H9 (cell line): Measurements from ENCODE around the gene HECTD1. TPM values are rescaled to one million over a fixed set of nuclear protein-coding genes. Genes with fewer than 3 reads are reported as not detected.

Experiments
- DNase-seq: peaks from one replicate; pipeline ENCODE4 v3.0.0-alpha.2; 2017
- H2AFZ ChIP-seq: one replicate; pipeline ENCODE4 v1.6.1; 2013; ENCODE audit warnings: mild to moderate bottlenecking, low read length, control low read depth, moderate library complexity
- H2AK5ac ChIP-seq: 2 replicates; pipeline ENCODE4 v1.6.1; 2013; ENCODE audit warnings: low read length, control low read depth, mixed read lengths; ENCODE audit not compliant: insufficient read length
- H2BK120ac ChIP-seq: one replicate; pipeline ENCODE4 v1.6.1; 2013; ENCODE audit warnings: low read depth, mild to moderate bottlenecking, low read length, control low read depth, inconsistent platforms; ENCODE audit not compliant: poor library complexity, severe bottlenecking
- H2BK12ac ChIP-seq: 2 replicates; pipeline ENCODE4 v1.6.1; 2013; ENCODE audit warnings: low read length, control low read depth, mixed read lengths, low read depth; ENCODE audit not compliant: insufficient read length
- H2BK15ac ChIP-seq: 2 replicates; pipeline ENCODE4 v1.6.1; 2013; ENCODE audit warnings: low read depth, low read length, control low read depth
- H2BK20ac ChIP-seq: one replicate; pipeline ENCODE4 v1.6.1; 2013; ENCODE audit warnings: low read depth, mild to moderate bottlenecking, low read length, control low read depth, inconsistent platforms; ENCODE audit not compliant: poor library complexity, severe bottlenecking
- H2BK5ac ChIP-seq: 2 replicates; pipeline ENCODE4 v1.6.1; 2013; ENCODE audit warnings: low read length, control low read depth, mixed read lengths; ENCODE audit not compliant: insufficient read length
- H3K14ac ChIP-seq: 2 replicates; pipeline ENCODE4 v1.6.1; 2013; ENCODE audit warnings: low read length, control low read depth; ENCODE audit not compliant: insufficient read depth
- H3K18ac ChIP-seq: 2 replicates; pipeline ENCODE4 v1.6.1; 2013; ENCODE audit warnings: low read depth, mild to moderate bottlenecking, mixed read lengths, low read length, control low read depth; ENCODE audit not compliant: insufficient read length
- H3K23ac ChIP-seq: 2 replicates; pipeline ENCODE4 v1.6.1; 2013; ENCODE audit warnings: low read length, control low read depth, mixed read lengths, low read depth; ENCODE audit not compliant: insufficient read length
- H3K23me2 ChIP-seq: 2 replicates; pipeline ENCODE4 v1.6.1; 2013; ENCODE audit warnings: low read depth, mild to moderate bottlenecking, mixed read lengths, low read length, control low read depth; ENCODE audit not compliant: insufficient read length, poor library complexity, severe bottlenecking
- H3K27ac ChIP-seq: 2 replicates; pipeline ENCODE4 v1.5.1; 2013; ENCODE audit warnings: low read length, control low read depth, mixed read lengths, low read depth; ENCODE audit not compliant: insufficient read length
- H3K27me3 ChIP-seq: 2 replicates; pipeline ENCODE4 v1.6.1; 2013; ENCODE audit warnings: low read length, control low read depth, inconsistent platforms; ENCODE audit not compliant: insufficient read depth
- H3K4ac ChIP-seq: 2 replicates; pipeline ENCODE4 v1.6.1; 2013; ENCODE audit warnings: low read depth, mild to moderate bottlenecking, control low read depth, inconsistent platforms, low read length, moderate library complexity
- H3K4me1 ChIP-seq: 2 replicates; pipeline ENCODE4 v1.6.1; 2013; ENCODE audit warnings: low read length, control low read depth, inconsistent platforms; ENCODE audit not compliant: insufficient read depth
- H3K4me2 ChIP-seq: 2 replicates; pipeline ENCODE4 v1.6.1; 2013; ENCODE audit warnings: low read length, control low read depth, mixed read lengths; ENCODE audit not compliant: insufficient read length, insufficient read depth
- H3K56ac ChIP-seq: 2 replicates; pipeline ENCODE4 v1.6.1; 2013; ENCODE audit warnings: low read depth, mild to moderate bottlenecking, mixed read lengths, low read length, control low read depth; ENCODE audit not compliant: insufficient read length
- H3K79me1 ChIP-seq: 2 replicates; pipeline ENCODE4 v1.6.1; 2013; ENCODE audit warnings: low read depth, mild to moderate bottlenecking, moderate library complexity, low read length, control low read depth, inconsistent platforms; ENCODE audit not compliant: insufficient read depth, poor library complexity, severe bottlenecking
- H3K79me2 ChIP-seq: 2 replicates; pipeline ENCODE4 v1.6.1; 2013; ENCODE audit warnings: low read length, control low read depth, inconsistent platforms; ENCODE audit not compliant: insufficient read depth
- H3K9ac ChIP-seq: 2 replicates; pipeline ENCODE4 v1.6.1; 2013; ENCODE audit warnings: low read length, control low read depth, mixed read lengths; ENCODE audit not compliant: insufficient read length; ENCODE audit errors: extremely low read depth
- H3K9me3 ChIP-seq: one replicate; pipeline ENCODE4 v1.6.1; 2013; ENCODE audit warnings: low read depth, low read length, inconsistent platforms; ENCODE audit not compliant: control insufficient read depth
- H3T11ph ChIP-seq: one replicate; pipeline ENCODE4 v1.6.1; 2013; ENCODE audit warnings: mild to moderate bottlenecking, low read length, control low read depth, inconsistent platforms
- H4K20me1 ChIP-seq: one replicate; pipeline ENCODE4 v1.6.1; 2013; ENCODE audit not compliant: control insufficient read depth, insufficient read length, insufficient read depth
- H4K5ac ChIP-seq: 2 replicates; pipeline ENCODE4 v1.6.1; 2013; ENCODE audit warnings: low read depth, mild to moderate bottlenecking, mixed read lengths, low read length, control low read depth; ENCODE audit not compliant: insufficient read length
- H4K8ac ChIP-seq: replicated peaks from 2 replicates; pipeline ENCODE4 v1.6.1; 2013; ENCODE audit warnings: low read length, control low read depth, mixed read lengths, low read depth; ENCODE audit not compliant: insufficient read length
- H4K91ac ChIP-seq: 2 replicates; pipeline ENCODE4 v1.6.1; 2013; ENCODE audit warnings: low read depth, mild to moderate bottlenecking, moderate library complexity, mixed read lengths, low read length, control low read depth; ENCODE audit not compliant: insufficient read length
- H3K27ac Mint-ChIP-seq, 3 experiments: 2 replicates in 2 of 3; 3 replicates in 1 of 3; pipeline ENCODE4 v1.8.0; 2020 to 2021; ENCODE audit warnings: mixed read lengths in 3 of 3, mild to moderate bottlenecking in 1 of 3, moderate library complexity in 1 of 3
- H3K27me3 Mint-ChIP-seq: 2 replicates; pipeline ENCODE4 v1.8.0; 2021; ENCODE audit warnings: low read depth, mild to moderate bottlenecking, moderate library complexity, mixed read lengths
- H3K36me3 Mint-ChIP-seq, 3 experiments: 2 replicates in 2 of 3; 3 replicates in 1 of 3; pipeline ENCODE4 v1.8.0; 2020 to 2021; ENCODE audit warnings: low read depth in 3 of 3, mixed read lengths in 3 of 3; ENCODE audit not compliant: insufficient read depth in 1 of 3
- H3K4me1 Mint-ChIP-seq, 2 experiments: 2 replicates each; pipeline ENCODE4 v1.8.0; 2020; ENCODE audit warnings: mixed read lengths in 2 of 2
- H3K4me3 Mint-ChIP-seq, 2 experiments: 2 replicates in 1 of 2; 3 replicates in 1 of 2; pipeline ENCODE4 v1.8.0; 2020 to 2021; ENCODE audit warnings: mild to moderate bottlenecking in 2 of 2, mixed read lengths in 2 of 2, moderate library complexity in 1 of 2
- H3K9me3 Mint-ChIP-seq, 2 experiments: 2 replicates in 1 of 2; 3 replicates in 1 of 2; pipeline ENCODE4 v1.8.0; 2020; ENCODE audit warnings: mild to moderate bottlenecking in 2 of 2, mixed read lengths in 2 of 2, moderate library complexity in 1 of 2
- CTCF ChIP-seq: fragments of 200-600 bp; sonication (generic); conservative IDR thresholded peaks from 3 replicates; pipeline ENCODE4 v1.8.0; 2021; ENCODE audit warnings: antibody characterized with exemption, mild to moderate bottlenecking
- WGBS: extraction: QIAGEN DNeasy Blood & Tissue Kit; methylation state at CpG from one replicate; pipeline ENCODE4 v1.1.7; 2013; ENCODE audit warnings: missing lambda C conversion rate, low lambda C conversion rate, mixed read lengths; ENCODE audit not compliant: insufficient read length; ENCODE audit errors: extremely low coverage; 5-methylcytosine and 5-hydroxymethylcytosine counted together
- total RNA-seq: library from RNA; stranded (reverse); gene quantifications from 2 replicates; pipeline ENCODE4 v1.2.1, GENCODE V29; 2021

HECTD1 gene
- total RNA-seq, 1 experiment from 2014 or later: 135 TPM

- Histone ChIP-seq H2BK20ac (no peak overlapping the region), H4K8ac (no peak overlapping the region), H3T11ph (no peak overlapping the region), H3K79me1 (peaks cover 2% of the 10 kb centered on the region), H3K79me2 (peaks cover 1% of the 10 kb centered on the region; the same call in 1 of the 2 replicates), H3K18ac (no peak overlapping the region), H2BK5ac (no peak overlapping the region), H2BK12ac (no peak overlapping the region), H4K5ac (no peak overlapping the region), H3K23me2 (no peaks in the 10 kb centered on the region), H3K9ac (no peak overlapping the region), H3K4me1 (no peaks in the 10 kb centered on the region), H4K20me1 (no peaks in the 10 kb centered on the region), H3K23ac (no peak overlapping the region), H4K91ac (no peak overlapping the region), H3K4ac (no peak overlapping the region), H3K27ac (no peak overlapping the region), H3K27me3 (no peaks in the 10 kb centered on the region), H3K14ac (no peak overlapping the region), H3K4me2 (no peak overlapping the region), H2AFZ (no peak overlapping the region), H2BK15ac (no peak overlapping the region), H3K56ac (no peak overlapping the region), H2AK5ac (no peak overlapping the region), H2BK120ac (no peak overlapping the region), H3K9me3 (no peaks in the 10 kb centered on the region)
- Mint-ChIP-seq H3K27ac (0 out of 7 replicates have a peak overlapping the region, but pooled peaks of 1 of the 3 experiments have one; percentile 36), H3K27me3 (no peaks in the 10 kb centered on the region), H3K4me1 (no peaks in the 10 kb centered on the region), H3K36me3 (peaks cover 0 to 25% (median 15%) of the 10 kb centered on the region in 3 experiments; a peak in 4 of 7 replicates), H3K9me3 (no peaks in the 10 kb centered on the region), H3K4me3 (no peak overlapping the region)
- DNase-seq: no peak
- WGBS: no CpG with 5 or more reads among the region's 3 CpGs
- no peak for TF ChIP-seq CTCF
Observed at GRCh38 chr14:31180299-31181051, 27.1 kb downstream of the HECTD1 start.
